ENCODE measurements around the gene MYO1E. TPM values are rescaled to one million over a fixed set of nuclear protein-coding genes. Genes with fewer than 3 reads are reported as not detected.
"Not testable (repeated sequence)": the region's sequence is repeated elsewhere in the genome, so short reads cannot be mapped to it uniquely, and the experiment has no call there.

The MYO1E gene
- total RNA-seq, 1 donor from 2014 or later = 29.9 TPM

DNA sequence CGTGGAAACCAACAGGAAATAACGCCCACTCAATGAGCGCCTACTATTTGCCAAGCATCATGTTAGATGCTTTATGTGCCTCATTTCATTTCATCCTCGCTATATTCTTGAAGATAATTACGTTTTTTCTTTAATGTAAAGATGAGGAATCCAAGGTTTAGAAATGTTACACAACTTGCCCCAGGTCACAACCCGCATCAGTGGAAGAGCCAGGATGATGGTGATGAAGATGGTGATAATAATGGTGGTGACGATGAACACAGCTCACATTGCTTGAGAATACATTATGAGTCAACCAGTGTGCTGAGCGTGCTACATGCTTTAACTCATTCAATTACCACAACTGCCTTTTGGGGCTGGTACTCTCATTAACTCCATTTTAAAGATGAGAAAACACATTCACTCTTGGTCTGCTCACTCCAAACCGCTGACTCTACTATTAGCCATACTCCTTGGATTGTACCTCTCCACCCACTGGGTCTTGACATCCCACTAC, 21.5 kb upstream of the MYO1E start:
- intact Hi-C loops (cut with DNase I) = no loop called here
- ATAC-seq (ENCODE audit: poor library complexity) (no peak), DNase-seq (no peak)

DNA sequence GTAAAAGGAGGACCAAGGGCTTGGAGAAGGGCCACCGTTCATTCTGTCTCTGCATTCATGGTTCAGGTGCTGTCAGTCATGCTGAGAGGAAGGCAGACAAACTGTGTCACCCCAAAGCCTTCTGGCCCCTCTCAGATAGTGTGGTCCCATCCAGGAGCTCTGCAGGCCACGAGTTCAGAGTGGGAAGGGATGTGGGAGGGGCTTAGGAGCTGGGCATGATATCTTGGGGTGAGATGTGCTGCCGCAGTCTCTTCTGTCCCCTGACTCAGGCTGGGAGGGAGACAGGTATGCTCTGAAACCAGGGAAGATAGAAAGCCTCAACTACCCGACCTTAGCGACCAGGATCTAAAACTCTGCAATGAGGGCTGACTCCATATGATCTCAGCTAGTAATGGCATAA, 19.6 kb upstream of the MYO1E start:
- ATAC-seq (ENCODE audit: poor library complexity) (no peak), DNase-seq (no peak)
- intact Hi-C loops (cut with DNase I) = no loop called here

DNA sequence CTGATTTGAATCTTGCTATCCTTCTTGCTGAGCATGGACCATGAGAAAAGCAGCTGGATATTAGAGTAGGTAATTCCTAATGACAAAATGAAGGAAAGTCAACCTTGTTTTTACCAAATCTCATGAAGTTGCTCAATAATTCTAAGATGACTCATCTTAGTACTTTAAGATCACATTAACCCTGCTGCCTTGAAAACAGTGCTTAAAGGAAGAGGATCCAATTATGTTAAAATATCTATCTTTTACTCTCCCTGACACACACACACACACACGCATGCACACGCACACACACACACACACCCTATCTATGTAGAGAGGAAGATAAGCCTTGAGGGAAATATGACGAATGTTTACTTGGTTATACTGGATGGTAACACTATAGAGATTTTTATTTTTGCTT, 16.0 kb upstream of the MYO1E start:
- ATAC-seq (ENCODE audit: poor library complexity) (peak; percentile 29), DNase-seq (no peak)
- intact Hi-C loops (cut with DNase I) = no loop called here

DNA sequence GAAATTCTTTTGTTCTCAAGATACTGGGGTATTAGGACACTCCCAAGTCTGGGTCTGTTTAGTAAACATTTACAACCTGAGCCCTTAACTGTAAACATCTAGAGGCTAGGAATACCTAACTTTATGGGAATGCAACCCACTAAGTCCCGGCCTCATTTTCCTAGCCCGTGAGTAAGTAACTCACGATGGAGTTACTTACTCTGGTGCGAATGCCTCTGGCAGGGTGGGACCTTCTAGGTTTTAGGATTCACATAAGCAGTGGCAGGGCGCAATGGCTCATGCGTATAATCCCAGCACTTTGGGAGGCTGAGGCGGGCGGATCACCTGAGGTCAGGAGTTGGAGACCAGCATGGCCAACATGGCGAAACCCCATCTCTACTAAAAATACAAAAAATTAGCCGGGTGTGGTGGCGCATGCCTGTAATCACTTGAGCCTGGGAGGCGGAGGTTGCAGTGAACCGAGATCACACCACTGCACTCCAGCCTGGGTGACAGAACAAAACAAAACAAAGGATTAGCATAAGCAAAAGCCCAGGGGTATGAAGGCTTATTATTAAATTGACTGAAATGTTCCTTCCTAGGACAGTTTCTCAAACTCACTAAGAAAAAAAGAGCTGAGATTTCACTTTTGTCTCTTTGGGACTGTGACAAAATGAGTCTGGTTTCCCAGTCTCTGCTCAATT, 14.7 kb upstream of the MYO1E start:
- intact Hi-C loops (cut with DNase I); DNase-seq; ATAC-seq (ENCODE audit: poor library complexity): not testable (repeated sequence)

DNA sequence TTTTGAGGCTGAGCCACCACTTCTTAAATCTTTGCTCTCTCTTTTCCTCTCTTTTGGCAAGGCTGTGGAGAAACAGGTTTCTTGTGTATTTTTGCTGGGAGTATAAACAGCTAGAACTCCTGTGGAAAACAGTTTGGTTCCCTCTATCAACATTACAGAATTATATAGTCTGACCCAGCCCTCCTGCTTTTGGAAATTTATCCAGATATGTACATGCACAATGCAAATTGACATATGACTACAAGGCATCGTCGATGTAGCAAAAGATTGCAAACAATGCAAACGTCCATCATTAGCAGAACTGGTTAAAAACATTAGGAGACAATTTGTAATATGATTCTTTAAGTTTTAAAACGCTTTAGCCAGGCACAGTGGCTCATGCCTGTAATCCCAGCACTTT, 12.5 kb upstream of the MYO1E start:
- ATAC-seq (ENCODE audit: poor library complexity) (no peak), DNase-seq (no peak)
- intact Hi-C loops (cut with DNase I) = no loop called here

DNA sequence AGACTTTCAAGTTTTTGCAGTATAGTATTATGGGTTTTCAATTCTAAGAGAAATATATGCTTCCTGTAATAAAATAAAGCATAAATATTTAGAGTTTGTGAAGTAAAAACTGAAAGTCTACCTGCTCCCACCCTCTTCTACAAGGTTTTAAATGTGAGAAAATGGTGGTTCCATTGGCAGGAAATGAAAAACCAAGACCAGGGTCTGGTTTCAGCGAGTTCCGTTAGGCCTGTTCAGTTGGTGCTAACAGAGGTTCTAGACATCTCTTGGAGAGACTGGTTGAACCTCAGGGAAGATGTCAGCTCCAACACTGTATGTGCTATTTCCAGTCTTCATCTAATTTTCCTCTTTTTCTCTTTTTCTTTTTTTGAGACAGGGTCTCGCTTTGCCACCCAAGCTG, 11.8 kb upstream of the MYO1E start:
- ATAC-seq (ENCODE audit: poor library complexity) (no peak), DNase-seq (no peak)
- intact Hi-C loops (cut with DNase I) = no loop called here

DNA sequence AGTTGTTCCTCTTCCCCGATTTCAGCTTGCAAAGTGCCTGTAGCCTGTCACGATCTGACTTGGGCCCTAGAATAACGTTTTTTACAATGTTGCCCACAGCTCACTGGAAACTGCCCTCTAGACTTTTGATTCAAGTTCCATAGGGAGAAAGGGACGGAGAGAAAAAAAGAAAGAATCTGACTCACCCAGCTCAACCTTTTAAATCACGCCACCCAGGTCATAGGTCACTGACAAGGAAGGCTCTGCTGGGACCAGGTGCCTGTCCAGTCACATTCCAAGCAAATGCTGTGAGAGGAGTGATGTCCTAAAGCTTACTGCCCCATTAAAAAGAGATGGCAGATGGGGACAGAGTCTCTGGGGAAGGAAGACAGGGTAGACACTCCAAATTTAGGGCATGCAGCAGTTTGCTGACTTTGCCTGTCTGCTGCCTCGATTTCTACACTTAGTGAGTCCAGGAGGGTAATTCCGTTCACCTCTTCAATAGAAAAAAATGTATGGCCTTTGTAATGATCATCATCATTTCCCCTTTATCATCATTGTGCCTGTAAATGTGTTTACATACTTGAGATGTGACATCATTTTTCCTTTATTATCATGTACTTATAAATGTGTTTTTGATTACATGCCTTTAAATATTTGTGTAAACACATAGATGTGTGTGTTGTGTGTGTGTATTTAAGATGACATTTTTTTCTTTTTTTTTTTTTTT, 8.4 kb upstream of the MYO1E start:
- DNase-seq (no peak), ATAC-seq (ENCODE audit: poor library complexity) (no peak)
- intact Hi-C loops (cut with DNase I) = no loop called here

DNA sequence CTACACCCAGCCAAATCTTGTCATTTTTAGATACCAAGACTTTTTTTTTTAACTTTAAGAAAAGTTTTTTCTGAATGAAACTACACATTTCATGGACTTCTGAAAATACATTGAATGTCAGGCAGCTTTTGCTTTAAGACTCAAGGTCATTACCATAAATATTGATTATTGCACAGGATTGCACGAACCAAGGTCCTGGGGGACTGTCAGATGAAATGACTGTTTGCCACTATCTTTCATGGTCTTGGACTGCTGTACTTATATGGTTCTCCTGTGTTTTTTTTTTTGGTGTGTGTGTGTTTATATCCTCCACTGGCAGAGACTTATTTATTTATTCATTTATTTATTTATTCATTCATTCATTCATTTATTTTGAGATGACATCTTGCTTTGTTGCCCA, 6.9 kb upstream of the MYO1E start:
- intact Hi-C loops (cut with DNase I) = no loop called here
- DNase-seq = no peak
- no peak for ATAC-seq (ENCODE audit: poor library complexity)

DNA sequence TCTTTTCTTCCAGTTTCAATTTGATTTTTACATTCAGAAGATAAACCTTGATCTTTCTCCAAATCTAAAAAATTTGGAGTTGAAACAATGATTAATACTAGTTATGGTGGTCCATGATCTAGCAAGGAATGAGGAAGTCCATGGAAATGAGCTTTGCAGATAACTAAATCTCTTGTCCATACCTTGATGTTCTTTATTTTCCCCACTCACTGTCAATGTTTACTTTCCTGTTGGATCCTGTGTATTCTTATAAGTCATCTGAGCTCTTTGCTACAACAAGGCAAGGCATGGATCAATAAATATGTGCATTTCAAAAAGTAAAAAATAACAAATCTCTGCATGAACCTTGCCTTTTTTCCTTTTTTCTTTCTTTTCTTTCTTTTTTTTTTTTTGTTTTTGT, 6.2 kb upstream of the MYO1E start:
- DNase-seq = no peak
- ATAC-seq (ENCODE audit: poor library complexity) = no peak
- intact Hi-C loops (cut with DNase I) = no loop called here

DNA sequence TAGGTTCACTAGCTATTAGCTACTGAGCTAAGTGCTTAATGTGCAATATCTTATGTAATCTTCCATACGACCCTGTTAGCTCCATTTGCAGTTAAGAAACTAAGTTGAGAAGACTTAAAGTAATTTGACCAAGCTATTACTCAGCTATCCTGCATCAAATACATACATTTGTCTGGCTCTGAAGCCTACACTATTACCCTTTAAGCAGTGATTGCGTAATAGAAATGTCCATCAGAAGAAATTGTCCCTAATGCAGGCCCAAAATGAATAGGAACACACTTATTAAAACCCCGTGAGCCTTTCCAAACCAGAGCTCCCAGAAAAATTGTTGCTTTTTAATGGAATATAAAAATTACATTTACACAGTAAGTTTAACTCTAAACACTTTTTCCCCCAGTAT, 5.3 kb upstream of the MYO1E start:
- intact Hi-C loops (cut with DNase I) = no loop called here
- DNase-seq (no peak), ATAC-seq (ENCODE audit: poor library complexity) (no peak)

DNA sequence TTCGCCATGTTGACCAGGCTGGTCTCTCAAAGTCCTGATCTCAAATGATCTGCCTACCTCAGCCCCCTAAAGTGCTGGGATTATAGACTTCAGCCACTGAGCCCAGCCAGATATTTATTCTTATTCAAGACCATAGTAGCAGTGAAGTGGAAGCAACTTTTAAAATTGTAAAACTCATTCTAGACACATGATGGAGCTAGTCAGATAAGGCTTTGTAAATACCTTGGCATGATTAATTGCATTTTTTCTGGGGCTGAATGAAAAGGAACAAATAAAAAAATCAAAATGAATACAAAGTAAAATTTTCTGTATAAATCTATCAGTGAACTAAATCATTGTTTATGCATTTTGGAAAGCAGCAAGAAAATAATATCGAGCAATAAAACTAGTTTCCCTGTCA, 4.1 kb upstream of the MYO1E start:
- ATAC-seq (ENCODE audit: poor library complexity) = no peak
- no peak for DNase-seq
- intact Hi-C loops (cut with DNase I) = no loop called here

DNA sequence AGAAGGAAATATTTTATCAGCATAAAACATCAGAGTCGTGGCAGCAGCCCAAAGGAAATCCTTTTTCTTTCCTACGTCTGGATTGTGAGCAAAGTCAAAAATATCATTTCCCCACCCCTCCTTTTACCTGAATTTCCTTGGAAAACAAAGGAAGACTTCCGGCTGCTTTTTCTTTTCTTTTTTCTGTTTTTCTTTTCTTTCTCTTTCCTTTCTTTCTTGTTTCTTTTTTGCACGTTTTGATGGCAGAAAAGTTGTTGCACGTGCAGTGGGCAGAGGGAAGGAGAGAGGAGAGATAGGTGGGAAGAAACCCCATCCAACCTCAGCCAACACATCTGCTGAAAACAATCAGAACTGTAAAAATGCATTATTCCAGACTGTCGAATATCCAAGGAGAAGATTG, 544 bp upstream of the MYO1E start:
- DNase-seq (no peak), ATAC-seq (ENCODE audit: poor library complexity) (no peak)
- intact Hi-C loops (cut with DNase I) = loop anchor here (5.0 kb wide), 1 partner anchor 119 kb away; no protein-coding TSS in a partner anchor

DNA sequence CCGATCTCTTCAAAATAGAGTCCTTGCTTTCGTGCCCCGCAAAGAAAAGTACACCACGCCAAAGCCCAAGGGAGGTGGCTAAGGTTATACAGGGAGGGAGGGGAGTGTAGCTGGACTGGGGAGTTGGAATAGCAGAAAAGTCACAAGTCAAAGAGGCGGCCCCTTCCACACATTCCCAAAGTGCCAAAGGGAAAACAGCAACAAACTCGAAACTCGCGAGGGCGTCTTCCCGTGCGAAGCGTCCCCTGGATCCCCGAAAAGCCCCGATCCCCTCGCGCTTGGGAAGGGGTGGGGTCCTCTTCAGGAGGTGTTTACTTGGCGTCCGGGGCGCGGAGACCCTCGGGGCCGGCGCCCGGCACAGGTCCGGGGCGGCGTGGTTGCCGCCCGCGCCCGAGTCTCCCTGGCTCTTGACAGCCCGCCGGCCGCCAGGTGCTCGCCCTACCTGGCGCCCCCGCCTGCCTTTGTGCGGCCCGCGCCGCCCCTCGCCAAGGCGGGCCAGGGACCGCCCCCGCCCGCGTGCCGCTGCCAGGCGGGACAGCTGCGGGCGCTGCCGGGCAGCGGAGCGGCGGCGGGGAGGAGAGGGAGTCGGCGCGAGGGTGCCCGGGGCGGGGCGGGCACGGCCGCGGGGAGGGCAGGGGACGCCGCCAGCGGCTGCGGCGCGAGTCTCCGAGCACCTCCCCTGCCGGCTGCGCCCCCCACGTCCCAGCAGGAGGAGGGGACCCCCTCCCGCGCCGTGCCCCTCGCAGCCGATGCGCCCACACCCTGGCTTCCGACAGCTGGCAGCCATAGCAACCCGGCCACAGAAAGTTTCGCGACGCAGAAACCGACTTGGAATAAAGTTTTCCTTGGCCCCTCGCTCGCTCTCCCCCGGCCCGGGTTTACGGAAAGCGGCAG, 966 bp downstream of the MYO1E start:
- intact Hi-C loops (cut with DNase I) = loop anchor here (5.0 kb wide), 1 partner anchor 121 kb away; no protein-coding TSS in a partner anchor
- ATAC-seq (ENCODE audit: poor library complexity) (peak; percentile 69), DNase-seq (peak; percentile 48)

DNA sequence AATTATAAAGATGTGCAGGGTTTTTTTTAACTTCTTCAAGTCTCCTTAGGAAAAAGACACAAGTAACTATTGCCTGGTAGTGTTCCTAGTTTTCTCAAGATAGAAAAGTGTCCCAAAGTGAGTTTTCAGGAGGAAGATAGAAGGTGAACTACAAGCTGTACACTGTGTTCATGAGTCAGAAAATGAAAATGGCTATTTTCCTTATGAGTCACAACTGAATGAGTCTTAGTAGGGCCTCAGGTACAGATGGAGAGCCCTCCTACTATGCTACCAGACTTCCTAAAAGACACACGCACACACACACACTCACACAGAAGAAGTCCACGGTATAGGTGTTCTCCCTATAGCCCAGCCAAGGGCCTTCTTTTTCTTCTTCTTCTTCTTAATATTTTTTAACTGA, 3.1 kb downstream of the MYO1E start:
- intact Hi-C loops (cut with DNase I) = no loop called here
- DNase-seq = no peak
- ATAC-seq (ENCODE audit: poor library complexity) = no peak

DNA sequence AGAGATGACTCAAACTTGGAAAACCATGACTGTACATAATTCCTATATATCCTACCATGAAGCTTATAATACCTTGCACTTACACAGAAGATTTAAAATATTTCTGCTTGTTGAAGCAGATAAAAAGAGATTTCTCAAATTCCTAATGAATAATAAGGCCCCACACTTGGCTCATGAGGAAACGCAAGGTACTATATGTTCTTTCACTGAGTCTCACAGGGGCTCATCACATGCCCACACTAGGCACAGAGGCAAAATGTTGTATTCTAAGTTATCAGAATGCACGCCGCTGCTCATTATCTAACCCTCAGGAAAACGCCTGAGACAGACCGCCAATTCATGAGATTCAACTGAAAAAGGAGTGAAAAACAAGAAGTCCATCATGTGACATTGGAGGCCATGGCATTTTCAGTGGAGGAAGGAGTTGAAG, 5.6 kb downstream of the MYO1E start:
- DNase-seq = no peak

DNA sequence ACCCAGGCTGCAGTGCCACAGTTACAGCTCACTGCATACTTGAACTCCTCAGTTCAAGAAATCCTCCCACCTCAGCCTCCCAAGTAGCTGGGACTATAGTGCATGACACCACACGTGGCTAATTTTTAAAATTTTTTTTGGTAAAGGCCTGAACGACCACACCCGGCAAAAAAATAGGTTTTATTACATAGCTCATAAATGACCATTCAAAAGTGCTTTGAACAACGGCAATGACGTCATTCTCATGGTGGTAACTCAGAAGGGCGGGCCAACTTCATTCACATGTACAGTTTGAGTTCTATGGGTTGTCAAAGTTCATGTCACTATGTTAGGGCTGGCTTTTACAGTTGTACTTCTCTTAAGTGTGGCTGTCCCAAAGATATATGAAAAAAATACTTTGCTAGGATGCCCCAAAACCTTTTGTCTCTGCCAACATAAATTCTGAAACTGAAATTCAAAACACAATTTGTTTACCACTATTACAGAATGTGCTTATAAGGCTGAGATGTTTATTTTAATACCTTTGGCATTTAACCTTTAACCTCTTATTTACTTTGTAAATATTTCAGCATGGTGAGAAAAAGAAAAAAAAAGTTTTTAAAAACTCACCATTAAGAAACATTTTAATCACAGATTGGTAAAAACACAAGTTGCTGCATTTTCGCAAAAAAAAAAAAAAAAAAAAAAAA, 6.2 kb downstream of the MYO1E start:
- DNase-seq = no peak
- intact Hi-C loops (cut with DNase I) = no loop called here
- ATAC-seq (ENCODE audit: poor library complexity) = no peak

More for the DNA sequence above, 5.6 kb downstream of the MYO1E start:
- ATAC-seq (ENCODE audit: poor library complexity) = no peak
- intact Hi-C loops (cut with DNase I) = no loop called here

DNA sequence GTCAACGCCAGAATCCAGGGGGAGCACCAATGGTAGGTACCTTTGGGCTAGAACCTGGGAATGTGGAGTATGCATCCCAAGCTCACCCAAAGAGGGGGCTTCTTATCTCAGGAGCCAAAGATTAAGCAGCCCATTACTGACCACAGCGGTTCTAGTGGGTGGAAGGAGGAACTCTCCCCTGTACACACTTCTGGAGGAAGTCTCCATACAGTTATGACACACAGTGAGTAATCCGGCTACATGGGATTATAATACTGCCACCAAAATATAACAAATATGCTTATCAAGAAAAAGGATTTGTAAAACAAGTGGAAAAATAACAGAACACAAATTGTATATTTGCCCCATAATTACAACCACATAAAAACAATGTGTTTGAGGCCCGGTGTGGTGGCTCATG, 8.4 kb downstream of the MYO1E start:
- no peak for DNase-seq
- intact Hi-C loops (cut with DNase I) = no loop called here
- no peak for ATAC-seq (ENCODE audit: poor library complexity)

DNA sequence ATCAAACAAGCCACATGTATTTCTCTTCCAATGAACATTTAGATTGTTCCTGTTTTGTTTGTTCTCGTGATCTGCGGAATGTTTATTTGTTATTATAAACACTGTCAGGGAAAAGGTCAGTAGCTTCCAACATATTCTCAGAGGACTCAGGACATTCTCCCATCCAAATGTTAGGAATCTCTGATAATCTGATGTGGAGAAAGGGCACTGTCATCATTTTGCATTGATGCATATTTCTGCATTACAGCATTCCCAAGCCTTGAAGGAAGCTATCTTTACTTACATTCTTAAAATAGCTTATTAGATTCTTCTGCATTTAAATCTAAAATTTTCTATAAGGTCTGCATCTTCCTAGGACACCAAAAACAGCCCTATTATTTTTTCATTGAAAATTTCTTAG, 10.3 kb downstream of the MYO1E start:
- DNase-seq = no peak
- intact Hi-C loops (cut with DNase I) = no loop called here
- no peak for ATAC-seq (ENCODE audit: poor library complexity)

DNA sequence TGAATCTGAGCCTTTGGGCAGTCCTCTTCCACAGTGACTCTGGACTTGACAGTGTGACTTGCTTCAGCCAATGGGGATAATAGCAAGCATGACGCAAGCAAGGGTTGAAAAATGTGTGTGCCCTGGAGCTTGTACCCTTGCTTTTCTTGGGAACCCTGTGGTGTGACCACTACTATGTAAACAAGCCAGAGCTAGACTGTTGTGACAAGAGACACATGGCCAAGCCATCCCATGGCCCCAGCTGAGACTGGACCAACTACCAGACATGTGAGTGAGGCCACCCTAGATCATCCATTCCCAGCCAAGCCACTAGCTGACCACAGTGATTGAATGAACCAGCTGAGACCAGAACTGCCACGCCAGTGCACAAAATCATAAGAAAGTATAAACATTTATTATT, 11.8 kb downstream of the MYO1E start:
- intact Hi-C loops (cut with DNase I) = no loop called here
- no peak for ATAC-seq (ENCODE audit: poor library complexity)
- DNase-seq = no peak
